Ascending aorta (tissue), 2 donors: ENCODE data around the gene DCP2. TPM values are rescaled to one million over a fixed set of nuclear protein-coding genes. Genes with fewer than 3 reads are reported as not detected.

ENCODE experiments used
- DNase-seq, 2 donors: peaks; one replicate each; pipeline ENCODE4 v3.0.0-alpha.2; 2019; ENCODE audit warnings: low spot score in 2 of 2
- H3K27ac ChIP-seq, 2 donors: fragments of 200-600 bp; sonication (generic); one replicate each; pipeline ENCODE4 v1.5.1; 2016 to 2017; ENCODE audit warnings: mild to moderate bottlenecking in 1 of 2
- H3K27me3 ChIP-seq: fragments of 200-600 bp; sonication (generic); one replicate; pipeline ENCODE4 v1.5.1; 2017
- H3K36me3 ChIP-seq, 2 donors: fragments of 200-600 bp; sonication (generic); one replicate each; pipeline ENCODE4 v1.5.1; 2016
- H3K4me1 ChIP-seq, 2 donors: fragments of 200-600 bp; sonication (generic); one replicate each; pipeline ENCODE4 v1.5.1; 2016 to 2017; ENCODE audit warnings: mild to moderate bottlenecking in 1 of 2
- H3K4me3 ChIP-seq, 2 donors: fragments of 200-600 bp; sonication (generic); one replicate each; pipeline ENCODE4 v1.5.1; 2016 to 2017; ENCODE audit warnings: mild to moderate bottlenecking in 1 of 2
- H3K9me3 ChIP-seq, 2 donors: fragments of 200-600 bp; sonication (generic); one replicate each; pipeline ENCODE4 v1.5.1; 2016
- CTCF ChIP-seq, 3 experiments: fragments of 200-600 bp in 2 of 3; fragments of 450-650 bp in 1 of 3; sonication (generic) in 2 of 3; IDR thresholded peaks; one replicate each; pipeline ENCODE4 v1.5.1; 2016 to 2019; ENCODE audit warnings: antibody characterized with exemption in 3 of 3, mild to moderate bottlenecking in 1 of 3, moderate library complexity in 1 of 3
- intact Hi-C: fragments of 100-400 bp; cut with DNase I; formaldehyde crosslinking; loops from one replicate; pipeline ENCODE4 v1.15.1; 2023
- total RNA-seq: library from RNA; depleted of rRNA; stranded (reverse); fragments of >200 nt; gene quantifications from one replicate; pipeline ENCODE4 v1.1.0, GENCODE V29; 2016

The DCP2 gene
- total RNA-seq, 1 donor from 2014 or later = 24.6 TPM

GRCh38 chr5:113040672-113041260, 64.2 kb downstream of the DCP2 start:
- DNase-seq = no peak
- H3K36me3 ChIP-seq = peaks cover 0 to 6% of the 10 kb centered on the region in 2 donors
- no peaks in the 10 kb centered on the region for H3K4me1 ChIP-seq
- intact Hi-C loops = no loop called here
- no peaks in the 10 kb centered on the region for H3K9me3 ChIP-seq
- TF ChIP-seq CTCF (IDR thresholded peaks at IDR 0.05) = no peak
- H3K27me3 ChIP-seq = no peaks in the 10 kb centered on the region
- no peak overlapping the region for H3K27ac ChIP-seq
- no peak overlapping the region for H3K4me3 ChIP-seq

GRCh38 chr5:113042491-113043243, 66.1 kb downstream of the DCP2 start:
- H3K36me3 ChIP-seq = peaks cover 0 to 11% of the 10 kb centered on the region in 2 donors
- intact Hi-C loops = no loop called here
- no peaks in the 10 kb centered on the region for H3K9me3 ChIP-seq
- H3K4me1 ChIP-seq = no peaks in the 10 kb centered on the region
- no peaks in the 10 kb centered on the region for H3K27me3 ChIP-seq
- no peak overlapping the region for H3K4me3 ChIP-seq
- peak in 1 of 2 donors; percentile 11 for DNase-seq
- no peak for TF ChIP-seq CTCF (IDR thresholded peaks at IDR 0.05)
- no peak overlapping the region for H3K27ac ChIP-seq

- H3K36me3 ChIP-seq = peaks cover 0 to 11% of the 10 kb centered on the region in 2 donors
- H3K4me1 ChIP-seq = no peaks in the 10 kb centered on the region
- intact Hi-C loops = no loop called here
- H3K4me3 ChIP-seq = no peak overlapping the region
- DNase-seq = peak in 1 of 2 donors; percentile 67
- no peaks in the 10 kb centered on the region for H3K27me3 ChIP-seq
- H3K9me3 ChIP-seq = no peaks in the 10 kb centered on the region
- H3K27ac ChIP-seq = no peak overlapping the region
- TF ChIP-seq CTCF (IDR thresholded peaks at IDR 0.05) = peak in 1 of 3 experiments; percentile 37
These were observed 66.9 kb downstream of the DCP2 start for GRCh38 chr5:113043491-113043931.

- no peak for TF ChIP-seq CTCF (IDR thresholded peaks at IDR 0.05)
- H3K36me3 ChIP-seq = peaks cover 0 to 11% of the 10 kb centered on the region in 2 donors
These were observed 68.3 kb downstream of the DCP2 start for GRCh38 chr5:113044776-113045465.

GRCh38 chr5:113047234-113047633, 70.6 kb downstream of the DCP2 start:
- H3K4me1 ChIP-seq = peaks cover 4 to 15% of the 10 kb centered on the region in 2 donors
- no peak overlapping the region for H3K4me3 ChIP-seq
- H3K27me3 ChIP-seq = no peaks in the 10 kb centered on the region
- TF ChIP-seq CTCF (IDR thresholded peaks at IDR 0.05) = no peak
- no peaks in the 10 kb centered on the region for H3K9me3 ChIP-seq
- no peak for DNase-seq
- intact Hi-C loops = no loop called here
- H3K36me3 ChIP-seq = peaks cover 0 to 4% of the 10 kb centered on the region in 2 donors
- no peak overlapping the region for H3K27ac ChIP-seq

More at GRCh38 chr5:113044776-113045465, 68.3 kb downstream of the DCP2 start:
- Histone ChIP-seq H3K27ac (no peak overlapping the region), H3K4me1 (no peaks in the 10 kb centered on the region), H3K9me3 (no peaks in the 10 kb centered on the region), H3K4me3 (no peak overlapping the region), H3K27me3 (no peaks in the 10 kb centered on the region)
- peak in 1 of 2 donors; percentile 47 for DNase-seq
- intact Hi-C loops = no loop called here
